GM12873 (cell line): ENCODE measurements around the gene RASA2.

Source experiments
- CTCF ChIP-seq: IDR thresholded peaks from 2 replicates; pipeline ENCODE4 v1.5.1; 2012; ENCODE audit warnings: low read depth, mild to moderate bottlenecking, moderate library complexity, low read length, control low read depth; ENCODE audit not compliant: insufficient read depth; ENCODE audit errors: missing control alignments

RASA2 gene

GRCh38 chr3:141532609-141533008 lies 45.8 kb downstream of the RASA2 start:
- no peak for TF ChIP-seq CTCF

GRCh38 chr3:141537856-141538255 lies 51.0 kb downstream of the RASA2 start:
- no peak for TF ChIP-seq CTCF

- no peak for TF ChIP-seq CTCF
Observed at GRCh38 chr3:141538568-141539240, 51.9 kb downstream of the RASA2 start.

- no peak for TF ChIP-seq CTCF
Observed at GRCh38 chr3:141539431-141540187, 52.8 kb downstream of the RASA2 start.

- no peak for TF ChIP-seq CTCF
Observed at GRCh38 chr3:141540531-141540930, 53.7 kb downstream of the RASA2 start.

- TF ChIP-seq CTCF = no peak
Observed at GRCh38 chr3:141542202-141542969, 55.6 kb downstream of the RASA2 start.

- no peak for TF ChIP-seq CTCF
Observed at GRCh38 chr3:141542989-141543388, 56.2 kb downstream of the RASA2 start.
